NK-92 (cell line): ENCODE data around the gene HMBS.
"Not testable (repeated sequence)": the region's sequence is repeated elsewhere in the genome, so short reads cannot be mapped to it uniquely, and the experiment has no call there.

ENCODE experiments used
- DNase-seq: peaks from one replicate; lab custom pipeline; 2025; ENCODE audit not compliant: unreplicated experiment; lab: John Stamatoyannopoulos, UW

Gene HMBS

DNA sequence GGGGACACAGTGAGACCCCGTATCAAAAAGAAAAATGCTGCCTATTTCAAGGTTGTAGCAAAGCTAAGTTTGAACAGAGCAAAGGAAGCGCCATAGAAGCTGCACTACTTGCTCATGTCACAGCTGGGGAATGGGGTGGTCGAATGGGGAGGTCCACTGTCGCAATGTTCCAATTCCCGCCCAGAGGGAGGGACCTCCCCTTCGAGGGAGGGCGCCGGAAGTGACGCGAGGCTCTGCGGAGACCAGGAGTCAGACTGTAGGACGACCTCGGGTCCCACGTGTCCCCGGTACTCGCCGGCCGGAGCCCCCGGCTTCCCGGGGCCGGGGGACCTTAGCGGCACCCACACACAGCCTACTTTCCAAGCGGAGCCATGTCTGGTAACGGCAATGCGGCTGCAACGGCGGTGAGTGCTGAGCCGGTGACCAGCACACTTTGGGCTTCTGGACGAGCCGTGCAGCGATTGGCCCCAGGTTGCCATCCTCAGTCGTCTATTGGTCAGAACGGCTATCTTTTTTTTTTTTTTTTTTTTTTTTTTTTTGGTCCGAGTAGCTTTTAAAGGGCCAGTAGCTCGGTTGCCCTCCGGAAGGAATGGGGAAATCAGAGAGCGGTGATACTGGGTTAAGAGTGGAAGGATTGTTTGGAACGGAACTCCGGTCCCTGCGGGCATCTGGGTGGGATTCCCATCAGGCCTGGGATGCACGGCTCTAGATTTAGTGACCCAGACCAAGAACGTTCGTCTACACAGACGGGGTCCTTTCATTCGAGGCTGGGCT, at the start of gene HMBS:
HMBS (plus strand) TSS at position 219 of the 774 bp plus-strand sequence; CDS start at position 372, 153 bp downstream.
- DNase-seq: peak; percentile 9

DNA sequence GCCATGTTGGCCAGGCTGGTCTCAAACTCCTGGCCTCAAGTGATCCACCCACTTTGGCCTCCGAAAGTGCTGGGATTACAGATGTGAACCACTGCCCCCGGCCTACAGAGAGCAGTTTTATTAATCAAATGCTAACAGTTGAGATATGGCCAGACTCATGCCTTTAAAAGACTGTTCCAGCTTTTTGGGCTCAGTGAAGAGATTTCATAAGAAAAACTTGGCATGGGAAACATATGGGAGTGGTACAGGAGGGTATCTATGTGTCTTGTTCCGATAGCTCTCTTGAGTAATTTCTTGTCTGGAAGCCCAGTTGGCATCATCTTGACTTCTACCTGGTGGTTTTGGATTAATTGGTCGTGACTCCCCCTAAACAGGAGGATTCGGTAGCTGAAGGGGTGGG, 45.8 kb upstream of the HMBS start:
- no peak for DNase-seq

DNA sequence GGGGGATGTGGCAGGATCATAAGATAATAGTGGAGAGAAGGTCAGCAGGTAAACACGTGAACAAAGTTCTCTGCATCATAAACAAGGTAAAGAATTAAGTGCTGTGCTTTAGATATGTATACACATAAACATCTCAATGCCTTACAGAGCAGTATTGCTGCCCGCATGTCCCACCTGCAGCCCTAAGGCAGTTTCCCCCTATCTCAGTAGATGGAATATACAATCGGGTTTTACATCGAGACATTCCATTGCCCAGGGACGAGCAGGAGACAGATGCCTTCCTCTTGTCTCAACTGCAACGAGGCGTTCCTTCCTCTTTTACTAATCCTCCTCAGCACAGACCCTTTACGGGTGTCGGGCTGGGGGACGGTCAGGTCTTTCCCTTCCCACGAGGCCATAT, 45.2 kb upstream of the HMBS start:
- DNase-seq: not testable (repeated sequence)

DNA sequence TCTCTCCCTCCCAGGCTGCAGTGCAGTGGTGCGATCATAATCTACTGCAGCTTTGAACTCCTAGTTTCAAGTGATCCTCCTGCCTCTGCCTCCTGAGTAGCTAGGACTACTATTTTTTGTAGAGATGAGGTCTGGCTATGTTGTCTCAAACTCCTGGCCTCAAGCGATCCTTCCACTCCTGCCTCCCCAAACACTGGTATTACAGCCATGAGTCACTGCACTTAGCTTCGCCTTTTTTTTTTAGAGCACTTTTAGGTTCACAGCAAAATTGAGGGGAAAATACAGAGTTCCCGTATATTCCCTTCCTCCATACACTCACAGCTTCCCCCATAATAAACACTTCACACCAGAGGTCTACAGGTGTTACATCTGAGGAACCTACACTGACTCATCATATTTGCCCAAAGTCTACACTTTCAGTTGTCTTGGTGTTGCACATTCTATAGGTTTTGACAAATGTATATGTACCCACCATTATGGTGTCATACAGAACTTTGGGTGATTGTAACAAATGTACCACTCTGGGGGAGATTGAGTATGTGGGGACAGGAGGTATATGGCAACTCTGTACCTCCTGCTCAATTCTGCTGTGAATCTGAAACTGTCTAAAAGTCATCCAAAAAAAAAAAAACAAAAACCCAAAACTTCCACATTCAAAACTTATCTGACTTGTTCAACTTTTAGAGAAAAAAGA, 42.7 kb upstream of the HMBS start:
- no peak for DNase-seq

DNA sequence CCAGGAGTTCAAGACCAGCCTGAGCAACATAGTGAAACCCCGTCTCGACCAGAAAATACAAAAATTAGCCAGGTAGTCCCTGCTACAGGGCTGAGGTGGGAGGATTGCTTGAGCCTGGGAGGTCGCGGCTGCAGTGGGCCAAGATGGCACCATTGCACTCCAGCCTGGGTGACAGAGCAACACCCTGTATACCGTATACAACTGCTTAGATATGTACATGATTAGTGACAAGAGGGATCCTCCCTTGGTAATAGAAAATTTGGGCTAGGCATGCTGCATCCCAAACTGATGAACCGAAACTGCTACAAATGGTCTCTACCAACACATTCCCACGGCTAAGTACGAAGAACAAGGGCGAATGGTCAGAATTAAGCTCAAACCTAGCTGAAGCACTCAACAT, 41.8 kb upstream of the HMBS start:
- no peak for DNase-seq

DNA sequence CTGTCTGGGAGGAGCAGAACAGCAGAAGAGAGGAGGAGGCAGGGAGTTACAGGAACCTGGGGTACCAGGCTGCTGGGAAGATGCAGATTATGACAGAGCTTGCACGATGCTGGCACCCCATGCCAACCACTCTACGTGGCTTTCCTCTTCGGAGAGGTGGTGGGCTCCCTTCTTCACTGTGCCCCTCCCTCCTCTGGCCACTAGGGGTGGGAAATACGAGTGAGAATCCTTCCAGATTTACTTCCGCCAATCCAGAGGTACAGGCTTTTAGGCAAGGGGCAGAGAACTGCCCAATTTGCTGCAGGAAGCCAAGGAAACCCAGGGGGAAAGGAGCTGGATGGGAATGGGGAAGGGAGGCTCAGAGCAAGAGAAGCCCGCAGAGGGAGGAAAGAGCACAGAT, 40.0 kb upstream of the HMBS start:
- DNase-seq: no peak

DNA sequence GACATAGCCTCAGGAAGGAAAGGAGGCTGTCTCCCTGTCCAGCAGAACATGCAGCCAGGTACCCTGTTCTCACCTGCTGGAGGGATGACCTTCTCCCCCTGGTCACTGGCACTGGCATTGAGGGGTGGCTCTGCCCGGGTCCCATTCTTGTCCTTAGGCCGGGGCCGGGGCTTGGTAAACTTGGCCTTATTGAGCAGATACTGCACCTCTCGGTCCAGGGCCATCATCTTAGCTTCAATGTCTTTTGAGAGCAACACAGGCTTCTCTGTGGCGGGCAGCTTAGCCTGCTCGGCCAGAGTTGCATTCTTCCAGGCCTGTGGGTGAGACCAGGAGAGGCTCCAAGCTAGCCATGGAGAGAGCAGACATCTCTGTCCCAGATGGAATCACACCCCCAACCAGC, 38.2 kb upstream of the HMBS start:
- DNase-seq: no peak

DNA sequence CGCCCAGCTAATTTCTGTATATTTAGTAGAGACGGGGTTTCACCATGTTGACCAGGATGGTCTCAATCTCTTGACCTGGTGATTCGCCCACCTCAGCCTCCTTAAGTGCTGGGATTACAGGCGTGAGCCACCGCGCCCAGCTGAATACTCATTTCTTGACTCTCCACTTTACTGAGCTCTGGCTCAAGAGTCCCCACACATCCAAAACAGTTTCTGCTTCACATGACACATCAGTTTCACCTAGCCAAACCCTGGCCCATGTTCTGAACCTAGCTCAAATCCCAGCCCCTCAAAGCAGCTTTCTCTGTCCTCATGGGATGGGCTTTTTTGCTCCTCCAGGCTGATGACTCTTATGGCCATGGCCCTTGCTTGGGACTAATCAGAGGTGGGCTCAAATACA, 37.5 kb upstream of the HMBS start:
- no peak for DNase-seq

DNA sequence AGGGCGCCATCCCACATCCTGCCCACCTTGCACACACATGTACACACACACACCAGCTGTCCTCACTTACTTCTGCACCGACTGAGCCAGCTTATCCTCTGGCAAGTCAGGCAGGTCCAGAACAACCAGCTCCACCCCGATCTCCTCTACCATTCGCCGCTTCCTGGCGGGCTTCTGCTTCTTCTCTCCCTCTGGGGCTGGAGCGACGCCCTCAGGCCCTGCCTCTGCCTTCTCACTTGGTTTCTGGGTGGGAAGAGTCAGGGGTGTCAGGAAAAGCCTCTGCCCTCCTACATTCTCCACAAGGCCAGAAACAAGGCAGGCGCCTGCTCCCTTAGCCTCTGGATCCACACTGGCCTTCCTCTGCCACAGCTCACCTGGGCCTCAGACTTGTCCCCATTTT, 36.0 kb upstream of the HMBS start:
- no peak for DNase-seq

DNA sequence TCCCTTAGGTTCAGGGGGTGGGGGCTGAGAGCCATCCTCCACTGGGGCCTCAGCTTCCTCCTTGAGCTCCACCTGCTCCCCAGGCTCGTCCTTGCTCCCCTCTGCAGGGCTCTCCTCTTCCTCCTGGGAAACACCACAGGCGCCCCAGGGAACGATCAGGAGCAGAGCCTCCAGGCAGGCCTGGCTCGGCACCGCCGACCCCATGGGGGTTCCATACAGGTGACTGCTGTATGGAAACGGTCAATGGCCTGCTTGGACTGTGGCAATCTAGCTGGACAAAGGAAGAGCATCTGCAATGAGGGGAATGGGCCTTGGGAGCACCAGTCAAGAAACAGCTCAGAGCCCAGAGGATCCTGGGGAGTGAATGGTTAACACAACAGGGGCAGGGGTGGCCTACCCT, 35.6 kb upstream of the HMBS start:
- DNase-seq: no peak

DNA sequence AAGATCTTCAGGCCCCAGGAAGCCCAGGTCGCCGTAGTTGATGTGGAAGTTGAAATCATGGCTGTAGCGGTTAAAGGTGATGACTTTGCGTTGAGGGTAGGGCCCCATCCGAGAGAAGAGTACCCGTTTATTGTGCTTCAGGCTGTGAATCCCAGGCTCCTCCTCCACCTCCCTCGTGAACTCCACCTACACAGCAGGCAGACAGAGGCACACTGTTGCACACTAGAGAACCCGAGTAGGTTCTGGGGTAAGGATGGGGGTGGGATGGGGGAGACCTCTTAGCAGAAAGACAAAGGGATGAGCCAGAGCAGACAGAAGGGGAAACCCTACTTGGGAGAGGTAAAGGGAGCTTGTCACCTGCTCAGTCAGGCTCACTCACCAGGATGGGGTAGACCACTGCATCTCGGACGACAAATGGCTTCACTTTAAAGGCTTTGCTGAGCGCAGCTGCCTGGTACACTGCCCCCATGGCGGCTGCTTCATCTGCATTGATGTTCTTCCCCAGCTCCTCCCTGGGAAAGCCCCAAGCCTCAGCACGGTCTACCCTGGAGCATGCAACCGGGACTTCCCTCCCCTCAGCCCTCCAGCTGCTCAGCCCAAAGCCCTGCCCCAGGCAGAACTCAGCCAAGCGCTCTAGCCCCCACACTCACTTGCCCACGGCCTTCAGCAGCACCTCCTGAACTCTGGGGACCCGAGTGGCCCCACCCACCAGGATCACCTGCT, 33.1 kb upstream of the HMBS start:
- DNase-seq: no peak

DNA sequence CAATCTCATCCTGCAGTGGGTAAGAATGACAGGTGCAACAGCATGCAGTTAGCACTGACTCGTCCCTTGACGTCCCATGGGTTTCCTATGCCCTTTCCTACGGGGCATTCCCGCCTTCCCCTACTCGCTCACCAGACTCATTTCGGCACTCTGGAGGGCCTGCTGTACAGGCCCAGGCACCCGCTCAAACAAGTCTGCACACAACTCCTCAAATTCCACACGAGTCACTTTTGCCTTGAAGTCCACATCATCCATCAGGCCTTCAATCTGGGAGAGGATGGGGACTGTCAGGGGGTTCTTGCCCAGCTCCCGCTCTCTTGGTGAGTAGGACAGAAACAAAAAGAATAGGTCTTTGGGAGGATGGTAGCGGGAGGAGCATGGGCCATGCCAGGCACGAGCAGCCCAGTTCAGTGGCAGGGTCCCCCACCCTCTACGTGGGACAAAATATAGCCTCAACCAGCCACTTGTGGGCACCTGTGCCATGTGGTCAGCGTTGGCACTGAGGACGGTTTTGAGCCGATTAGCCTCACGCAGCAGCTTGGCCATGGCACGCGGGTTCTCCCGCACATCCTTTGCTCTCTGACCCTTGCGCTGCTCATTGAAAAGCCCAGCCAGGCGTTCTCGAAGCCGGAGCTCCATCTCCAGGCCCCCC, 32.4 kb upstream of the HMBS start:
- DNase-seq: no peak

DNA sequence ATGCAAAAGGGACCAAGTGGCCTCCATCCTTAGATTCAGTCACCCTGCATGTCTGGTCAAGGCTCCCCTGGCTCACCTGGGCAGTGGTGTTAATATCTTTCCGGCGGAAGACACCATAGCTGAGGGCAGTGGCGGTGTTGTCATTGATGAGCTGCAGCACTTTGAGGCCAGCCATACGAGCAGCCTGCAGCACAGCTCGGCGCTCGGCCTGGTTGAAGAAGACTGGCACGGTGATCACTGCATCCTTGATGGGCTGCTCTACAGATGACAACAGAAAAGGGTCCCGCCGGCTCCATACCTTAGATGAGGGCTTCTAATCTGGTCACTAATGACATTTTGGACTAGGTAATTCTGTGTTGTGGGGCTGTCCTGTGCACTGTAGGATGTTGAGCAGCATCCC, 30.3 kb upstream of the HMBS start:
- DNase-seq: no peak

DNA sequence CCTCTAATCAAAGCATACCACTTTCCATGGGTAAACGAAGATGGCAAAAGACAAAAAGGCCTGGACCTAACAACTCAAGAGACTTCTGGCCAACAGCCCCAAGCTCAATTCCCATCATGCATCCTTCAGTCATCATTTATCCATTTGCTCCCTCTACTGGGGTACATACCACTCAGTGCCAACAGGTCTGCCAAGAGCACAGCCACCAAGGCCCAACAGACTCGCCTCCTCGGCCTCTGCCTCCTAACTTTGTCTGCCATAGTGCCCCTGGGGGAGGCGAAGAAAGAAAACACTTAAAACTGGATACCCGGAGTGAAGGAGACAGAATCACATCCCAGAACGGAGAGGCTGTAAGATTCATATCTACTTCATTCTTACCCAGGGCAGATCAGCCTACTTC, 28.8 kb upstream of the HMBS start:
- no peak for DNase-seq

DNA sequence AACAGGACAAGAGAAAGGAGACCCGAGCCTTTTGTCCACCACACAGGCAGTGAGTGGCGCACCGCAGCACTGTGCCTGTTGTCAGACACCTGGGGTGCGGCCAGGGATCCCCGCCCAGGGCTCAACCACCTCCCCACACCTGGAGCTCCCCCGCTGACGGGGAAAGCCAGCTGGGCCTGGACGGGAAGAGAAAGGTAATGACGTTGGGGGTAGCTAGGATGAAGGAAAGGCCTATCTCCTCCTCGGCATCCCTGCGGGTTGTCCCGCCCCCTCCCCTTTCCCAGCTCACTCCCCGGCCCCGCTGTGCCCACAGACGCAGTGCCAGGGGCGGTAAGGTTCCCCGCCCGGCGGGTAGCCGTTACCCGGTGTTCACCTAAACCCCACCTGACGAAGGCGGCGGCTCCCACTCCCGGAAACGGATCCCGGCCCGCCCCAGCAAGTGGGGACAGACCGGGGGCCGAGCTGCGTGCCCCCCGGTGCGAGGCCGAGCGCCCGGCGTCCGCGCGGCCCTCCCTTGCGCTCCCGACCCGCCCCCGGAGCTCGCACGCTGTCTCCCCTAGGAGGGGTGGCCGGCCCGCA, 28.2 kb upstream of the HMBS start:
- DNase-seq: no peak

DNA sequence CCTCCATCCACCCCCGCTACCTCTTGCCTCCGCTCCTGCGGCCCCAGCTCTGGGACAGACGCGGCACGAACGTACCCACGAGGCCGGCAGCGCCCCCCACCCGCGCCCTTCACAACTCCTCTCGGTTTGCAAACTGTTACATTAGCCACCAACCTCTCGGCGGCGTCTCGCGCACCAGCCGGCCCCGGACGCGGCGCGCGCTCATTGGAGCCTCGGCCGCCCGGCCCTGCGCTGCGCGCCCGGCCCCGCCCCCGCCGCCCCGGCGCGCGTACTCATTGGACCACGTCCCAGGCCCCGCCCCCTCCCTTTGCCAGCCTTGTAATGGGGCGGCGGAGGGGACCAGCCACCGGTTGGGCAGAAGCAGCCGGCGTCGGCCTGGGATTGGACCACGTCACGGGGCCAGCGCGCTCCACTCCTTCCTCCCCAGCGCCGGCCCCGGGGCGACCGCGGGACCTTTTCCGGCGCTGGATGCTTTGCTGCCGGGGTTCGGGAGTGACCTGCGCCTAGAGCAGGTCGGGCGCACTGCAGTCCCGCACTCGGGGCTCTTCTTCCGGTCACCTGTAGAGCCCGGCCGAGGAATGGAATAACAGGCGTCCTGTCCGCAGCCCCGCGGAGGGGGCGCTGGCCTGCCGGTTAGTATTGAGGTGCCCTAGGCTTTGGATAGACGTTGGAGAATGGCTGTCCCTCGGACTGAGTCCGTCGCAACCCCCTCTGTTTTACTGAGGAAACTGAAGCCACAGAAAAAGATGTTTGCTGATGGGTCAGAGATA, 27.5 kb upstream of the HMBS start, which contains the start of gene HYOU1:
HYOU1 (minus strand) TSS at position 206 of the 770 bp plus-strand sequence. CDS start 1,045 bp downstream, outside the sequence.
- peak; percentile 76 for DNase-seq

DNA sequence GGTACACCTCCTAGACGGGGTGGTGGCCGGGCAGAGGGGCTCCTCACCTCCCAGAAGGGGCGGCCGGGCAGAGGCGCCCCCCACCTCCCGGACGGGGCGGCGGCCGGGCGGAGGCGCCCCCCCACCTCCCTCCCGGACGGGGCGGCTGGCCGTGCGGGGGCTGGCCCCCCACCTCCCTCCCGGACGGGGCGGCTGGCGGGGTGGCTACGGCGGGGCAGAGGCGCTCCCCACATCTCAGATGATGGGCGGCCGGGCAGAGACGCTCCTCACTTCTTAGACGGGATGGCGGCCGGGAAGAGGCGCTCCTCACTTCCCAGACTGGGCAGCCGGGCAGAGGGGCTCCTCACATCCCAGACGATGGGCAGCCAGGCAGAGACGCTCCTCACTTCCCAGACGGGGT, 25.6 kb upstream of the HMBS start:
- not testable (repeated sequence) for DNase-seq

DNA sequence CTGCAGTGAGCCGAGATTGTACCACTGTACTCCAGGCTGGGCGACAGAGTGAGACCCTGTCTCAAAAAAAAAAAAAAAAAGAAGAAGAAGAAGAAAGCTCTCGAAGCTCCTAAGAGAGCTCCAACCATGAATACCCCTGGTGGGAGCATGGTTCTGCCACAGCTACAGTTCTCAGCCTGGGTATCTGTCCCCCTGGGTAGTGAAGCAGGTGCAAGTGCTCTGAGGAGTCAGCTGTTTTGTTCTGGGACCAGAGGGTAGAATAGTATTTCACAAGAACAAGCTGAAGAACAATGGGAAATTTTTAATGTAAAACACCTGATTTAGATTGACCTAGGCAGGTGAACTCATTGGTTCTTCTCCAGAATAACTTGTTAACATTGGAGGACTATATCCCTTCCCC, 23.4 kb upstream of the HMBS start:
- DNase-seq: no peak

DNA sequence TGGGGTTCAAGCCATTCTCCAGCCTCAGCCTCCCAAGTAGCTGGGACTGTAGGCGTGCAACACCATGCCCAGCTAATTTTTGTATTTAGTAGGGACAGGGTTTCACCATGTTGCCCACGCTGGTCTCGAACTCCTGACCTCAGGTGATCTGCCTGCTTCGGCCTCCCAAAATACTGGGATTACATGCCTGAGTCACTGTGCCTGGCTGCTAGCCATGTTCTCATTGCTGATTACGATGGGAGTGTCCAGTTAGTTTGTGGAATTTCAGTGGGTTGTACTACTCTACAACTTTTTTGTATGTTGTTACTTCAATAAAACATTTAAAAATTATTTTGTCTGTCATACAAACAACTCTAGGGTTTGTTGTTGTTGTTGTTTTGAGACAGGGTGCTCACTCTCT, 21.9 kb upstream of the HMBS start:
- DNase-seq: no peak

DNA sequence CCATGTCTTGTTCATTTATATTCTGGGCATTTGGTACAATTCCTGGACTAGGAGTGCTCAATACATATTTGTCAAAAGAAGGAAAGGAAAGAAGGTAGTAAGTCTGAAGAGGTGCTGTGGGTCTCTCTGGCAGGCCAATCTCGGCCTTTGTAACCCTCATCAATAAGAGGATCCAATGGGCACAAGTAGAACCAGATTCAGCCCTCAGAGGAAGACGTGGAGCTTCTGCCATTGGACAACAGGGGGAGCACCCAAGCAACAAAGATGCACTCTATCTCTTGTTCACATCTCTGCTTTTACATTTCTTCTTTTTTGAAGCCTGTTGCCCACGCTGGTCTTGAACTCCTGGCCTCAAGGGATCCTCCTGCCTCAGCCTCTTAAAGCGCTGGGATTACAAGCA, 19.3 kb upstream of the HMBS start:
- DNase-seq: no peak
